Natural killer cell (primary cell): ENCODE measurements around the gene CACNB2. TPM values are rescaled to one million over a fixed set of nuclear protein-coding genes. Genes with fewer than 3 reads are reported as not detected.

Experiments used
- ATAC-seq, 3 donors: fragments of 150-1000 bp in 2 of 3; fragments of 200-7000 bp in 1 of 3; cut with Tn5 transposase; 1 replicate in 1 of 3; 2 replicates in 2 of 3; pipeline ENCODE4 v1.10.0; 2021; ENCODE audit warnings: mild to moderate bottlenecking in 2 of 3, moderate library complexity in 2 of 3
- DNase-seq, 2 donors: peaks; one replicate each; pipeline versions ENCODE4 v3.0.0 to v3.0.0-alpha.2; 2013 to 2021; ENCODE audit warnings: mixed read lengths in 1 of 2
- H3K27ac ChIP-seq: one replicate; pipeline ENCODE4 v1.5.1; 2013; ENCODE audit warnings: mild to moderate bottlenecking, low read length
- H3K27me3 ChIP-seq: one replicate; pipeline ENCODE4 v1.6.1; 2013; ENCODE audit warnings: low read length; ENCODE audit not compliant: control insufficient read depth, insufficient read depth
- H3K36me3 ChIP-seq: one replicate; pipeline ENCODE4 v1.6.1; 2013; ENCODE audit warnings: low read length; ENCODE audit not compliant: control insufficient read depth, insufficient read depth
- H3K4me1 ChIP-seq: one replicate; pipeline ENCODE4 v1.6.1; 2013; ENCODE audit warnings: low read length; ENCODE audit not compliant: control insufficient read depth, insufficient read depth
- H3K4me3 ChIP-seq: one replicate; pipeline ENCODE4 v1.5.1; 2013; ENCODE audit warnings: low read length
- H3K9me3 ChIP-seq: one replicate; pipeline ENCODE4 v1.6.1; 2013; ENCODE audit warnings: low read length; ENCODE audit not compliant: control insufficient read depth, insufficient read depth
- H3K27ac Mint-ChIP-seq, 2 donors: one replicate each; pipeline ENCODE4 v1.8.0; 2022; ENCODE audit warnings: mild to moderate bottlenecking in 2 of 2, mixed read lengths in 2 of 2, moderate library complexity in 1 of 2
- H3K27me3 Mint-ChIP-seq, 2 donors: one replicate each; pipeline ENCODE4 v1.8.0; 2022; ENCODE audit warnings: low read depth in 2 of 2, mixed read lengths in 2 of 2
- H3K36me3 Mint-ChIP-seq: one replicate; pipeline ENCODE4 v1.8.0; 2022; ENCODE audit warnings: mixed read lengths
- H3K4me1 Mint-ChIP-seq, 2 donors: one replicate each; pipeline ENCODE4 v1.8.0; 2022; ENCODE audit warnings: mixed read lengths in 2 of 2
- H3K4me3 Mint-ChIP-seq: one replicate; pipeline ENCODE4 v1.8.0; 2022; ENCODE audit warnings: mild to moderate bottlenecking, moderate library complexity, mixed read lengths
- H3K9me3 Mint-ChIP-seq, 2 donors: one replicate each; pipeline ENCODE4 v1.8.0; 2022; ENCODE audit warnings: mixed read lengths in 2 of 2
- CTCF ChIP-seq: fragments of 200-600 bp; IDR thresholded peaks from one replicate; pipeline ENCODE4 v1.8.0; 2022; ENCODE audit warnings: antibody characterized with exemption
- WGBS: methylation state at CpG from one replicate; pipeline ENCODE4 v1.1.7; 2013; ENCODE audit warnings: missing lambda C conversion rate; ENCODE audit not compliant: insufficient coverage; 5-methylcytosine and 5-hydroxymethylcytosine counted together
- intact Hi-C: fragments of 100-400 bp; cut with micrococcal nuclease; formaldehyde crosslinking; loops from one replicate; pipeline ENCODE4 v1.14.2; 2022
- total RNA-seq, 4 donors: library from RNA; stranded (reverse); fragments of 120-200 nt in 1 of 4; gene quantifications; one replicate each; pipeline versions ENCODE4 v1.2.3 to v1.2.4, GENCODE V29; 2013 to 2022

CACNB2 gene
- total RNA-seq, 3 donors from 2014 or later (not counting 1 experiment from before 2014, with no cell fraction given): not detected

GRCh38 chr10:18476076-18476647 is 335.9 kb downstream of the CACNB2 start:
- TF ChIP-seq CTCF: no peak
- Mint-ChIP-seq H3K4me3 (no peak overlapping the region), H3K36me3 (no peaks in the 10 kb centered on the region), H3K9me3 (no peaks in the 10 kb centered on the region), H3K4me1 (no peaks in the 10 kb centered on the region), H3K27ac (no peak overlapping the region), H3K27me3 (peaks cover 0 to 2% of the 10 kb centered on the region in 2 donors)
- no peak for ATAC-seq
- WGBS: 94% methylated on average over 7 of the region's 7 CpGs
- H3K9me3 ChIP-seq: no peaks in the 10 kb centered on the region
- intact Hi-C loops: no loop called here
- no peak for DNase-seq
- no peak overlapping the region for H3K27ac ChIP-seq
- no peaks in the 10 kb centered on the region for H3K4me1 ChIP-seq
- H3K36me3 ChIP-seq: no peaks in the 10 kb centered on the region
- no peaks in the 10 kb centered on the region for H3K27me3 ChIP-seq
- no peak overlapping the region for H3K4me3 ChIP-seq

GRCh38 chr10:18478354-18478753 is 338.1 kb downstream of the CACNB2 start:
- DNase-seq (no peak), ATAC-seq (no peak)
- no peak for TF ChIP-seq CTCF
- WGBS: 100% methylated on average over 2 of the region's 3 CpGs
- intact Hi-C loops: no loop called here
- Histone ChIP-seq H3K9me3 (no peaks in the 10 kb centered on the region), H3K4me1 (no peaks in the 10 kb centered on the region), H3K36me3 (no peaks in the 10 kb centered on the region), H3K27me3 (no peaks in the 10 kb centered on the region), H3K27ac (no peak overlapping the region), H3K4me3 (no peak overlapping the region)
- Mint-ChIP-seq H3K9me3 (no peaks in the 10 kb centered on the region), H3K4me1 (no peaks in the 10 kb centered on the region), H3K27me3 (no peaks in the 10 kb centered on the region), H3K36me3 (no peaks in the 10 kb centered on the region), H3K27ac (no peak overlapping the region), H3K4me3 (no peak overlapping the region)

GRCh38 chr10:18479502-18479901 is 339.3 kb downstream of the CACNB2 start:
- Histone ChIP-seq H3K27ac (no peak overlapping the region), H3K4me1 (no peaks in the 10 kb centered on the region), H3K4me3 (no peak overlapping the region), H3K36me3 (no peaks in the 10 kb centered on the region), H3K9me3 (no peaks in the 10 kb centered on the region), H3K27me3 (no peaks in the 10 kb centered on the region)
- intact Hi-C loops: no loop called here
- Mint-ChIP-seq H3K4me1 (no peaks in the 10 kb centered on the region), H3K9me3 (no peaks in the 10 kb centered on the region), H3K27me3 (no peaks in the 10 kb centered on the region), H3K36me3 (no peaks in the 10 kb centered on the region), H3K27ac (no peak overlapping the region), H3K4me3 (no peak overlapping the region)
- DNase-seq (no peak), ATAC-seq (no peak)
- TF ChIP-seq CTCF: no peak
- 83% methylated on average over 6 of the region's 6 CpGs for WGBS

GRCh38 chr10:18483516-18484186 is 343.4 kb downstream of the CACNB2 start:
- Histone ChIP-seq H3K4me3 (no peak overlapping the region), H3K9me3 (no peaks in the 10 kb centered on the region), H3K36me3 (no peaks in the 10 kb centered on the region), H3K27ac (no peak overlapping the region), H3K27me3 (no peaks in the 10 kb centered on the region), H3K4me1 (no peaks in the 10 kb centered on the region)
- intact Hi-C loops: no loop called here
- no peak for ATAC-seq
- no peak for DNase-seq
- Mint-ChIP-seq H3K36me3 (no peaks in the 10 kb centered on the region), H3K27me3 (no peaks in the 10 kb centered on the region), H3K4me3 (no peak overlapping the region), H3K9me3 (no peaks in the 10 kb centered on the region), H3K27ac (no peak overlapping the region), H3K4me1 (no peaks in the 10 kb centered on the region)
- TF ChIP-seq CTCF: no peak
- 88% methylated on average over 11 of the region's 11 CpGs for WGBS
